T-helper 17 cell (primary cell): ENCODE results near the gene GPR137. TPM values are rescaled to one million over a fixed set of nuclear protein-coding genes. Genes with fewer than 3 reads are reported as not detected.

Source experiments
- total RNA-seq, 4 donors: library from RNA in 2 of 4; stranded (reverse) in 2 of 4; gene quantifications; one replicate each; pipeline ENCODE4 v1.2.3 and lab custom pipeline; 2022 to 2026

Gene GPR137
- total RNA-seq, 2 donors from 2014 or later = 46.5 to 57.9 TPM

Other genes with a start within 250 kb of the GPR137 start
- gene FLRT1, start 249.9 kb upstream of the GPR137 start, total RNA-seq = not detected
- gene MACROD1, start 119.7 kb upstream of the GPR137 start, total RNA-seq = 1 to 10 TPM; 3.9 to 7.5 TPM
- gene STIP1, start 99.7 kb upstream of the GPR137 start, total RNA-seq = 10 to 100 TPM; 66.9 to 69.1 TPM
- gene FERMT3, start 79.1 kb upstream of the GPR137 start, total RNA-seq = 100 to 1,000 TPM; 151 to 182 TPM
- gene TRPT1, start 59.7 kb upstream of the GPR137 start, total RNA-seq = 10 to 100 TPM; 16.2 to 16.6 TPM
- gene NUDT22, start 59.6 kb upstream of the GPR137 start, total RNA-seq = 10 to 100 TPM; 30.8 to 42.8 TPM
- gene DNAJC4, start 55.3 kb upstream of the GPR137 start, total RNA-seq = 10 to 100 TPM; 29.0 to 35.0 TPM
- gene VEGFB, start 51.3 kb upstream of the GPR137 start, total RNA-seq = 10 to 100 TPM; 44.9 to 48.3 TPM
- 10 to 100 TPM; 27.4 to 29.1 TPM for gene FKBP2, start 44.8 kb upstream of the GPR137 start, total RNA-seq
- 10 to 100 TPM; 38.7 to 48.2 TPM for gene PPP1R14B, start 38.9 kb upstream of the GPR137 start, total RNA-seq
- 1 to 10 TPM; 5.9 TPM for gene PLCB3, start 34.3 kb upstream of the GPR137 start, total RNA-seq
- gene BAD, start 1.2 kb upstream of the GPR137 start, total RNA-seq = 10 to 100 TPM; 46.3 to 47.0 TPM
- gene KCNK4, start 5.5 kb downstream of the GPR137 start, total RNA-seq = under 1 TPM in 1 of 2 donors, not detected in 1; 0.50 TPM
- not detected for gene CATSPERZ, start 14.5 kb downstream of the GPR137 start, total RNA-seq
- 10 to 100 TPM; 25.7 to 26.6 TPM for gene ESRRA, start 19.7 kb downstream of the GPR137 start, total RNA-seq
- 100 to 1,000 TPM in 1 of 2 donors, 10 to 100 TPM in 1; 95.4 to 110 TPM for gene TRMT112, start 31.7 kb downstream of the GPR137 start, total RNA-seq
- 10 to 100 TPM; 46.4 to 49.7 TPM for gene PRDX5, start 32.3 kb downstream of the GPR137 start, total RNA-seq
- 100 to 1,000 TPM; 111 to 153 TPM for gene CCDC88B, start 54.4 kb downstream of the GPR137 start, total RNA-seq
- 10 to 100 TPM; 21.5 to 26.1 TPM for gene RPS6KA4, start 73.3 kb downstream of the GPR137 start, total RNA-seq